ENCODE results near the gene ATG4D.

ATG4D gene

DNA sequence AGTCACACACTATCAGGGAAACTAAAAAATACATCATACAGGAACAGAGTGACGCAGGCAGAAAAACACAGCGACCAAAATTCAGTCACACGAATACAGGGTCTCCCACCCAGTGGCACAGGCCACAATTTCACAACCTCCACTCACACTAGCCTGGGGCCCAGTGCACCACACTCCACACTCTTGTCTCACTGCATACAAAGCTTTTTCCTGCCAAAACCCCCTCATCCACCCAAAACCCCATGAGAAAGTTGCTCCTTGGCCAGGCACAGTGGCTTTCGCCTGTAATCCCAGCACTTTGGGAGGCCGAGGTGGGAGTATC is 27.7 kb upstream of the ATG4D start:
- Histone ChIP-seq H3K36me3 (ENCODE audit: control insufficient read depth in 2 of 2, insufficient read depth in 1 of 2, low read length in 2 of 2) (peaks cover 0 to 8% of the 10 kb centered on the region in 2 experiments; a peak in 1 of 3 replicates), H3K4me3 (ENCODE audit: low read depth, low read length) (no peak overlapping the region), H3K27ac (ENCODE audit: extremely low read depth, low read depth, low read length) (no peak overlapping the region), H3K4me1 (ENCODE audit: control insufficient read depth, insufficient read depth, low read length) (peaks cover 3% of the 10 kb centered on the region; the same call in 1 of the 2 replicates), H3K9me3 (ENCODE audit: control insufficient read depth, insufficient read depth, low read depth, low read length) (no peaks in the 10 kb centered on the region)
- ChIA-PET POLR2A (interaction anchor here (0.7 kb wide), 1 partner anchor 11 kb away, joined by 3 read pairs; no protein-coding TSS in a partner anchor), CTCF (interaction anchor here (0.6 to 1.3 kb wide), 5 partner anchors 10 to 53 kb away, joined by 3 to 4 read pairs (median 3); partner anchors contain the start of gene CDKN2D)
- no peak for TF ChIP-seq YY2 (tag by site-specific recombination; IDR thresholded peaks at IDR 0.05)
- TF ChIP-seq ZNF23 (tag by site-specific recombination; IDR thresholded peaks at IDR 0.05; ENCODE audit: borderline replicate concordance) = no peak
- TF ChIP-seq, protein P1, sequence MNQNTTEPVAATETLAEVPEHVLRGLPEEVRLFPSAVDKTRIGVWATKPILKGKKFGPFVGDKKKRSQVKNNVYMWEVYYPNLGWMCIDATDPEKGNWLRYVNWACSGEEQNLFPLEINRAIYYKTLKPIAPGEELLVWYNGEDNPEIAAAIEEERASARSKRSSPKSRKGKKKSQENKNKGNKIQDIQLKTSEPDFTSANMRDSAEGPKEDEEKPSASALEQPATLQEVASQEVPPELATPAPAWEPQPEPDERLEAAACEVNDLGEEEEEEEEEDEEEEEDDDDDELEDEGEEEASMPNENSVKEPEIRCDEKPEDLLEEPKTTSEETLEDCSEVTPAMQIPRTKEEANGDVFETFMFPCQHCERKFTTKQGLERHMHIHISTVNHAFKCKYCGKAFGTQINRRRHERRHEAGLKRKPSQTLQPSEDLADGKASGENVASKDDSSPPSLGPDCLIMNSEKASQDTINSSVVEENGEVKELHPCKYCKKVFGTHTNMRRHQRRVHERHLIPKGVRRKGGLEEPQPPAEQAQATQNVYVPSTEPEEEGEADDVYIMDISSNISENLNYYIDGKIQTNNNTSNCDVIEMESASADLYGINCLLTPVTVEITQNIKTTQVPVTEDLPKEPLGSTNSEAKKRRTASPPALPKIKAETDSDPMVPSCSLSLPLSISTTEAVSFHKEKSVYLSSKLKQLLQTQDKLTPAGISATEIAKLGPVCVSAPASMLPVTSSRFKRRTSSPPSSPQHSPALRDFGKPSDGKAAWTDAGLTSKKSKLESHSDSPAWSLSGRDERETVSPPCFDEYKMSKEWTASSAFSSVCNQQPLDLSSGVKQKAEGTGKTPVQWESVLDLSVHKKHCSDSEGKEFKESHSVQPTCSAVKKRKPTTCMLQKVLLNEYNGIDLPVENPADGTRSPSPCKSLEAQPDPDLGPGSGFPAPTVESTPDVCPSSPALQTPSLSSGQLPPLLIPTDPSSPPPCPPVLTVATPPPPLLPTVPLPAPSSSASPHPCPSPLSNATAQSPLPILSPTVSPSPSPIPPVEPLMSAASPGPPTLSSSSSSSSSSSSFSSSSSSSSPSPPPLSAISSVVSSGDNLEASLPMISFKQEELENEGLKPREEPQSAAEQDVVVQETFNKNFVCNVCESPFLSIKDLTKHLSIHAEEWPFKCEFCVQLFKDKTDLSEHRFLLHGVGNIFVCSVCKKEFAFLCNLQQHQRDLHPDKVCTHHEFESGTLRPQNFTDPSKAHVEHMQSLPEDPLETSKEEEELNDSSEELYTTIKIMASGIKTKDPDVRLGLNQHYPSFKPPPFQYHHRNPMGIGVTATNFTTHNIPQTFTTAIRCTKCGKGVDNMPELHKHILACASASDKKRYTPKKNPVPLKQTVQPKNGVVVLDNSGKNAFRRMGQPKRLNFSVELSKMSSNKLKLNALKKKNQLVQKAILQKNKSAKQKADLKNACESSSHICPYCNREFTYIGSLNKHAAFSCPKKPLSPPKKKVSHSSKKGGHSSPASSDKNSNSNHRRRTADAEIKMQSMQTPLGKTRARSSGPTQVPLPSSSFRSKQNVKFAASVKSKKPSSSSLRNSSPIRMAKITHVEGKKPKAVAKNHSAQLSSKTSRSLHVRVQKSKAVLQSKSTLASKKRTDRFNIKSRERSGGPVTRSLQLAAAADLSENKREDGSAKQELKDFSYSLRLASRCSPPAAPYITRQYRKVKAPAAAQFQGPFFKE (tag by site-specific recombination; IDR thresholded peaks at IDR 0.05; ENCODE audit: borderline replicate concordance) = no peak
- no peak for TF ChIP-seq ZNF837 (tag by site-specific recombination; IDR thresholded peaks at IDR 0.05)

DNA sequence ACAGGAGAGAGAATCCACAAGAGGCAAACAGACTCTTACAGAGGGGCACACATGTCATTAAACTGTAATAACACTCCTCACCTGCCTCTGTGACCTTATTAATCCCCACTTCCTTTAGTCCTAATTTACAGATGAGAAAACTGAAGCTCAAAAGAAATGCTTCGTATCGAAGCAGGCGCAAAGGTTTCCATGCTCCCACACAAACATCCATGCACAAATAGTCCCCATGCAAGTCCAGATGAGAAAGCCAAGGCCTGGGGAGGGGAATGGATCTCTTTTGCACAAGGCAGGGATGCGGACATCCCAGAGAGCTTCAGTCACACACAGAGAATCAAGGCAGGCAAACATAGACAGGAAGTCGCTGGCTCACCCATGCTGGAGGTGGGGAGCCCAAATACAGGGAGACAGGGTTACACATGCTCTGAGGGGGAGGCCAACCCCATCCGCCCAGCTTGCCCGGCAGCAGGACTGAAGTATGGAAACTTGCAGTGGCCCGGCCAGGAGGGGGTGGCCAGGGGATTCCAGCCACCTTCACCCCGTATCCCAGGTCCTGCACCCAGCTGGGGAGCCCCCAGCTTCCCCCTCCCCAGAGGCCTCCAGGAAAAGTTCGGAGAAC is 26.9 kb upstream of the ATG4D start:
- Histone ChIP-seq H3K4me1 (ENCODE audit: control insufficient read depth, insufficient read depth, low read length) (peaks cover 3% of the 10 kb centered on the region; the same call in 1 of the 2 replicates), H3K27ac (ENCODE audit: extremely low read depth, low read depth, low read length) (no peak overlapping the region), H3K4me3 (ENCODE audit: low read depth, low read length) (peak overlapping the region; percentile 53), H3K36me3 (ENCODE audit: control insufficient read depth in 2 of 2, insufficient read depth in 1 of 2, low read length in 2 of 2) (peaks cover 0 to 8% of the 10 kb centered on the region in 2 experiments; a peak in 1 of 3 replicates), H3K9me3 (ENCODE audit: control insufficient read depth, insufficient read depth, low read depth, low read length) (no peaks in the 10 kb centered on the region)
- ChIA-PET CTCF (interaction anchor here (0.6 to 2.2 kb wide), 8 partner anchors 9 to 348 kb away, joined by 3 to 6 read pairs (median 3); partner anchors contain the start of gene CDKN2D), POLR2A (interaction anchor here (0.7 to 1.0 kb wide), 2 partner anchors 11 to 35 kb away, joined by 3 read pairs; no protein-coding TSS in a partner anchor)
- TF ChIP-seq, protein P2, sequence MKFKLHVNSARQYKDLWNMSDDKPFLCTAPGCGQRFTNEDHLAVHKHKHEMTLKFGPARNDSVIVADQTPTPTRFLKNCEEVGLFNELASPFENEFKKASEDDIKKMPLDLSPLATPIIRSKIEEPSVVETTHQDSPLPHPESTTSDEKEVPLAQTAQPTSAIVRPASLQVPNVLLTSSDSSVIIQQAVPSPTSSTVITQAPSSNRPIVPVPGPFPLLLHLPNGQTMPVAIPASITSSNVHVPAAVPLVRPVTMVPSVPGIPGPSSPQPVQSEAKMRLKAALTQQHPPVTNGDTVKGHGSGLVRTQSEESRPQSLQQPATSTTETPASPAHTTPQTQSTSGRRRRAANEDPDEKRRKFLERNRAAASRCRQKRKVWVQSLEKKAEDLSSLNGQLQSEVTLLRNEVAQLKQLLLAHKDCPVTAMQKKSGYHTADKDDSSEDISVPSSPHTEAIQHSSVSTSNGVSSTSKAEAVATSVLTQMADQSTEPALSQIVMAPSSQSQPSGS (tag by site-specific recombination; IDR thresholded peaks at IDR 0.05; ENCODE audit: low read depth) = no peak
- TF ChIP-seq WT1 (tag by site-specific recombination; IDR thresholded peaks at IDR 0.05) = no peak
- no peak for TF ChIP-seq ZNF830 (tag by site-specific recombination; IDR thresholded peaks at IDR 0.05; ENCODE audit: low read depth)
- TF ChIP-seq, protein P1 (tag by site-specific recombination; IDR thresholded peaks at IDR 0.05; ENCODE audit: borderline replicate concordance) = no peak
- TF ChIP-seq, protein P3, sequence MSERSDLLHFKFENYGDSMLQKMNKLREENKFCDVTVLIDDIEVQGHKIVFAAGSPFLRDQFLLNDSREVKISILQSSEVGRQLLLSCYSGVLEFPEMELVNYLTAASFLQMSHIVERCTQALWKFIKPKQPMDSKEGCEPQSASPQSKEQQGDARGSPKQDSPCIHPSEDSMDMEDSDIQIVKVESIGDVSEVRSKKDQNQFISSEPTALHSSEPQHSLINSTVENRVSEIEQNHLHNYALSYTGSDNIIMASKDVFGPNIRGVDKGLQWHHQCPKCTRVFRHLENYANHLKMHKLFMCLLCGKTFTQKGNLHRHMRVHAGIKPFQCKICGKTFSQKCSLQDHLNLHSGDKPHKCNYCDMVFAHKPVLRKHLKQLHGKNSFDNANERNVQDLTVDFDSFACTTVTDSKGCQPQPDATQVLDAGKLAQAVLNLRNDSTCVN (tag by site-specific recombination; optimal IDR thresholded peaks at IDR 0.05) = no peak
- peak; percentile 10; the same call in 1 of the 2 replicates for TF ChIP-seq ZNF600 (tag by site-specific recombination; IDR thresholded peaks at IDR 0.05)
- TF ChIP-seq, protein P4, sequence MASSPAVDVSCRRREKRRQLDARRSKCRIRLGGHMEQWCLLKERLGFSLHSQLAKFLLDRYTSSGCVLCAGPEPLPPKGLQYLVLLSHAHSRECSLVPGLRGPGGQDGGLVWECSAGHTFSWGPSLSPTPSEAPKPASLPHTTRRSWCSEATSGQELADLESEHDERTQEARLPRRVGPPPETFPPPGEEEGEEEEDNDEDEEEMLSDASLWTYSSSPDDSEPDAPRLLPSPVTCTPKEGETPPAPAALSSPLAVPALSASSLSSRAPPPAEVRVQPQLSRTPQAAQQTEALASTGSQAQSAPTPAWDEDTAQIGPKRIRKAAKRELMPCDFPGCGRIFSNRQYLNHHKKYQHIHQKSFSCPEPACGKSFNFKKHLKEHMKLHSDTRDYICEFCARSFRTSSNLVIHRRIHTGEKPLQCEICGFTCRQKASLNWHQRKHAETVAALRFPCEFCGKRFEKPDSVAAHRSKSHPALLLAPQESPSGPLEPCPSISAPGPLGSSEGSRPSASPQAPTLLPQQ (tag by site-specific recombination; IDR thresholded peaks at IDR 0.05) = no peak
- TF ChIP-seq ZNF311 (tag by site-specific recombination; IDR thresholded peaks at IDR 0.05; ENCODE audit: borderline replicate concordance) = no peak
- TF ChIP-seq, protein P5, sequence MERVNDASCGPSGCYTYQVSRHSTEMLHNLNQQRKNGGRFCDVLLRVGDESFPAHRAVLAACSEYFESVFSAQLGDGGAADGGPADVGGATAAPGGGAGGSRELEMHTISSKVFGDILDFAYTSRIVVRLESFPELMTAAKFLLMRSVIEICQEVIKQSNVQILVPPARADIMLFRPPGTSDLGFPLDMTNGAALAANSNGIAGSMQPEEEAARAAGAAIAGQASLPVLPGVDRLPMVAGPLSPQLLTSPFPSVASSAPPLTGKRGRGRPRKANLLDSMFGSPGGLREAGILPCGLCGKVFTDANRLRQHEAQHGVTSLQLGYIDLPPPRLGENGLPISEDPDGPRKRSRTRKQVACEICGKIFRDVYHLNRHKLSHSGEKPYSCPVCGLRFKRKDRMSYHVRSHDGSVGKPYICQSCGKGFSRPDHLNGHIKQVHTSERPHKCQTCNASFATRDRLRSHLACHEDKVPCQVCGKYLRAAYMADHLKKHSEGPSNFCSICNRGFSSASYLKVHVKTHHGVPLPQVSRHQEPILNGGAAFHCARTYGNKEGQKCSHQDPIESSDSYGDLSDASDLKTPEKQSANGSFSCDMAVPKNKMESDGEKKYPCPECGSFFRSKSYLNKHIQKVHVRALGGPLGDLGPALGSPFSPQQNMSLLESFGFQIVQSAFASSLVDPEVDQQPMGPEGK (tag by site-specific recombination; IDR thresholded peaks at IDR 0.05) = peak; percentile 11
- TF ChIP-seq ZNF585B (tag by site-specific recombination; IDR thresholded peaks at IDR 0.05) = no peak
